ENCODE results near the gene PTPN6. TPM values are rescaled to one million over a fixed set of nuclear protein-coding genes. Genes with fewer than 3 reads are reported as not detected.
A peak's percentile ranks its signal among the peaks of the same experiment; 100 is the strongest.

The PTPN6 gene
- total and polyA plus RNA-seq, 9 of the 15 experiments (the other 6 are each of a cell fraction or from before 2014, with no cell fraction given), result 1.5 to 5.1 (median 3.9) TPM

DNA sequence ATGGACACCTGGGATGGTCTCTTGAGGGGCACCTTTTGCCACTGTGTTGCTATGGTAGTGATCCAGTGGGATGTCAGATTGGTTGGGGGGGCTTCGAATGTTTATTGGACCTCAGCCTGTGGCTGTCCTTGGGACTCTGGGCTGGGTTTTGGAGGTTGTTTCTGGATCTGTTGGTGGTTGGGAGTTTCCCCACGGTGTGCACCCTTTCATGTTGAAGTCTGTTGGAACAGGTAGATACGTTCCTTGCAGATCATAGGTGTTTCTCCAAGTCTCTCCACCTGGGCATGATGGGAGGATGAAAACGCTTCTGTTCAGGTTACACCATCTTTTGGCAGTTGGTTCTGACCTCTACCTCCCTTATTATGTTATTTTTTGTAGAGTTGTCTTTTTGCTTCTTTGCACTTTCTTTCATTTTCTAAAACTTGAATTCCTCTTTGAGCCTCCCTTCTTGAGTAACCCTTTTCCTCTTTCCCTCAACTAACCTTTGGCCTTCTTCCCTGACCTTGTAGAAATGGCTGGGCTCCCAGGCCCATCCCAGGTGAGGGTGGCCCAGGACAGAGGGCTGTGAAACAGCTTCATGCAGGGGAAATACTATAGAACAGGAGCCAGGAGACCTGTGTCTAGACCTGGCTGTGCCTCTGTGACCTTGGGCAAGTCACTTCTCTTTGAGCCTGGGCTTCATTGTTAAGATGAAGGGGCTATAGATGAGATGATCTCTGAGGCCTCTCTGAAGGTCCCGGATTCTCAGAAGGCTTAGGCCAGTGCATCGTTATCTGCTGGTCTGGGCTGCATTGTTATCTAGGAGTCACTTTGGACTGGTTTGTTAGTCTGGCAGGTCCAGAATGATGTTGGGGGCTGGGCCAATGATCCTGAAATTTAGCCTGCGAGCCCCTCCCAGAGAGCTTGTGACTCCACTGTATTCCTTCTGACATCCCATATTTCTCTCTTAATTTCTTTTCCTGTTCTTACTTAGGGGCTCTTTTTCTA is 21.4 kb upstream of the PTPN6 start (continued):
- TF ChIP-seq POLR2G (IDR thresholded peaks at IDR 0.05; ENCODE audit: low read depth, low read length) (no peak), HNRNPLL (IDR thresholded peaks at IDR 0.05; ENCODE audit: low read depth, low read length, poor library complexity, severe bottlenecking) (no peak), MAFK (IDR thresholded peaks at IDR 0.05; ENCODE audit: low read length) (no peak), NUFIP1 (IDR thresholded peaks at IDR 0.05; ENCODE audit: partially characterized antibody) (no peak), CBX8 (IDR thresholded peaks at IDR 0.05; ENCODE audit: borderline replicate concordance, extremely low read depth, low read depth, low read length, poor library complexity, severe bottlenecking) (no peak), CREBBP (IDR thresholded peaks at IDR 0.05; ENCODE audit: low read depth, low read length) (no peak), OTX1 (CRISPR knock-in tag; IDR thresholded peaks at IDR 0.05) (no peak), NR1H2 (CRISPR knock-in tag; IDR thresholded peaks at IDR 0.05) (no peak), NFATC3 (IDR thresholded peaks at IDR 0.05) (no peak), CHD4 (IDR thresholded peaks at IDR 0.05; ENCODE audit: insufficient read depth, insufficient replicate concordance, low read depth, low read length, poor library complexity, severe bottlenecking) (no peak), SOX6 (IDR thresholded peaks at IDR 0.05) (peak; percentile 81), HIVEP1 (CRISPR knock-in tag; IDR thresholded peaks at IDR 0.05) (no peak), MEF2D (tag; conservative IDR thresholded peaks at IDR 0.05; ENCODE audit: low read depth) (no peak), HMG20A (CRISPR knock-in tag; conservative IDR thresholded peaks at IDR 0.05) (no peak), MED1 (CRISPR knock-in tag; IDR thresholded peaks at IDR 0.05; ENCODE audit: borderline replicate concordance) (no peak), BCL6 (CRISPR knock-in tag; IDR thresholded peaks at IDR 0.05) (no peak), ZNF830 (CRISPR knock-in tag; IDR thresholded peaks at IDR 0.05) (no peak), GTF2F1 (IDR thresholded peaks at IDR 0.05; ENCODE audit: low read depth, low read length) (no peak), KDM1A (IDR thresholded peaks at IDR 0.05) (peak in 1 of 2 experiments; percentile 51; a peak in 2 of 4 replicates), PHTF2 (CRISPR knock-in tag; IDR thresholded peaks at IDR 0.05) (no peak), MEIS2 (IDR thresholded peaks at IDR 0.05; ENCODE audit: partially characterized antibody) (no peak), STAG1 (CRISPR knock-in tag; IDR thresholded peaks at IDR 0.05; ENCODE audit: borderline replicate concordance) (no peak), ZNF143 (CRISPR knock-in tag; IDR thresholded peaks at IDR 0.05) (no peak), COPS2 (conservative IDR thresholded peaks at IDR 0.05) (no peak), HDAC1 (IDR thresholded peaks at IDR 0.05) (no peak), CREB3L1 (IDR thresholded peaks at IDR 0.05; ENCODE audit: borderline replicate concordance, low read depth) (no peak), BCOR (IDR thresholded peaks at IDR 0.05) (no peak)
- TF ChIP-seq, protein P1, sequence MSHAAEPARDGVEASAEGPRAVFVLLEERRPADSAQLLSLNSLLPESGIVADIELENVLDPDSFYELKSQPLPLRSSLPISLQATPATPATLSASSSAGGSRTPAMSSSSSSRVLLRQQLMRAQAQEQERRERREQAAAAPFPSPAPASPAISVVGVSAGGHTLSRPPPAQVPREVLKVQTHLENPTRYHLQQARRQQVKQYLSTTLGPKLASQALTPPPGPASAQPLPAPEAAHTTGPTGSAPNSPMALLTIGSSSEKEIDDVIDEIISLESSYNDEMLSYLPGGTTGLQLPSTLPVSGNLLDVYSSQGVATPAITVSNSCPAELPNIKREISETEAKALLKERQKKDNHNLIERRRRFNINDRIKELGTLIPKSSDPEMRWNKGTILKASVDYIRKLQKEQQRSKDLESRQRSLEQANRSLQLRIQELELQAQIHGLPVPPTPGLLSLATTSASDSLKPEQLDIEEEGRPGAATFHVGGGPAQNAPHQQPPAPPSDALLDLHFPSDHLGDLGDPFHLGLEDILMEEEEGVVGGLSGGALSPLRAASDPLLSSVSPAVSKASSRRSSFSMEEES (CRISPR knock-in tag; IDR thresholded peaks at IDR 0.05), result no peak

All from K562 (cell line).